Breast epithelium (tissue), 3 donors: ENCODE data around the gene APLN.

Experiments used
- POLR2A ChIP-seq: fragments of 450-650 bp; IDR thresholded peaks from one replicate; pipeline ENCODE4 v1.6.1; 2016; ENCODE audit warnings: antibody characterized with exemption, mild to moderate bottlenecking, moderate library complexity
- TF ChIP-seq, protein P1 (sequence below), 3 donors: fragments of 450-650 bp; IDR thresholded peaks; one replicate each; pipeline ENCODE4 v1.5.1; 2016 to 2017; ENCODE audit warnings: antibody characterized with exemption in 3 of 3, mild to moderate bottlenecking in 3 of 3, moderate library complexity in 3 of 3

DNA sequence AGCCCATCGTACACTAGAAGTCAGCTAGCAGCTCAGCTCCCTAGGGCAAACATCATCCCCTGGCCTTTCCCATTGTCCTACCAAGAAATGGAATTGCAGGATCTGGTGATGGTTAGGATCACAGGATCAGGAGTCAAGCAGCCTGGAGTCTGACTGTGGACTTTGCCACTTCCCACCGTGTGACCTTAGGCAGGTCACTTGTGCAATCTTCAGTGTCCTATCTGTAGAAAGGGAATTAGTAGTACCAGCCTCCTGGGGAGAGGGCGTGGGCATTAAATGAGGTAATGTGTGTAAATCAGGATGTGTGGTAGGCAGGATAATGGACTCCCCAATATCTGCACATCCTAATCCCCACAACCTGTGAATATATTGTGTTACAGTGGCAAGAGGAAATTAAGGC, 38.6 kb upstream of the APLN start:
- TF ChIP-seq, protein P1, sequence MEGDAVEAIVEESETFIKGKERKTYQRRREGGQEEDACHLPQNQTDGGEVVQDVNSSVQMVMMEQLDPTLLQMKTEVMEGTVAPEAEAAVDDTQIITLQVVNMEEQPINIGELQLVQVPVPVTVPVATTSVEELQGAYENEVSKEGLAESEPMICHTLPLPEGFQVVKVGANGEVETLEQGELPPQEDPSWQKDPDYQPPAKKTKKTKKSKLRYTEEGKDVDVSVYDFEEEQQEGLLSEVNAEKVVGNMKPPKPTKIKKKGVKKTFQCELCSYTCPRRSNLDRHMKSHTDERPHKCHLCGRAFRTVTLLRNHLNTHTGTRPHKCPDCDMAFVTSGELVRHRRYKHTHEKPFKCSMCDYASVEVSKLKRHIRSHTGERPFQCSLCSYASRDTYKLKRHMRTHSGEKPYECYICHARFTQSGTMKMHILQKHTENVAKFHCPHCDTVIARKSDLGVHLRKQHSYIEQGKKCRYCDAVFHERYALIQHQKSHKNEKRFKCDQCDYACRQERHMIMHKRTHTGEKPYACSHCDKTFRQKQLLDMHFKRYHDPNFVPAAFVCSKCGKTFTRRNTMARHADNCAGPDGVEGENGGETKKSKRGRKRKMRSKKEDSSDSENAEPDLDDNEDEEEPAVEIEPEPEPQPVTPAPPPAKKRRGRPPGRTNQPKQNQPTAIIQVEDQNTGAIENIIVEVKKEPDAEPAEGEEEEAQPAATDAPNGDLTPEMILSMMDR (IDR thresholded peaks at IDR 0.05) = no peak
- TF ChIP-seq POLR2A = no peak
